AG04449 (cell line): ENCODE results near the gene GHITM.

Experiments
- CTCF ChIA-PET: fragments of 350-600 bp; formaldehyde crosslinking; extraction: SDS; loops from one replicate; lab custom pipeline; 2021; ENCODE audit warnings: antibody characterized with exemption; lab: Yijun Ruan, JAX
- POLR2A ChIA-PET: fragments of 400-600, 350-600 bp; formaldehyde crosslinking; extraction: SDS; loops from one replicate; lab custom pipeline; 2020; ENCODE audit warnings: antibody characterized with exemption, inconsistent platforms; lab: Yijun Ruan, JAX
- DNase-seq: peaks from one replicate; pipeline ENCODE4 v3.0.0-alpha.2; 2010; ENCODE audit warnings: low read depth, low spot score
- H3K4me3 ChIP-seq: 2 replicates; pipeline ENCODE4 v1.5.1; 2011; ENCODE audit warnings: low read depth, mild to moderate bottlenecking, control low read depth, low read length
- CTCF ChIP-seq: IDR thresholded peaks from one replicate; pipeline ENCODE4 v1.5.1; 2011; ENCODE audit warnings: mild to moderate bottlenecking, moderate library complexity, low read length, control low read depth, inconsistent platforms; ENCODE audit not compliant: insufficient read depth; ENCODE audit errors: missing control alignments

Gene GHITM

GRCh38 chr10:84190621-84191020, 51.3 kb downstream of the GHITM start:
- DNase-seq: no peak
- no peak overlapping the region for H3K4me3 ChIP-seq
- TF ChIP-seq CTCF: no peak
- CTCF ChIA-PET: no interaction called here
- POLR2A ChIA-PET: no interaction called here

- CTCF ChIA-PET: no interaction called here
- POLR2A ChIA-PET: no interaction called here
These were observed 51.8 kb downstream of the GHITM start for GRCh38 chr10:84191106-84191505.

GRCh38 chr10:84193327-84193726, 54.0 kb downstream of the GHITM start:
- ChIA-PET CTCF (no interaction called here), POLR2A (no interaction called here)
- TF ChIP-seq CTCF: no peak
- no peak overlapping the region for H3K4me3 ChIP-seq
- DNase-seq: no peak

More at GRCh38 chr10:84191106-84191505, 51.8 kb downstream of the GHITM start:
- TF ChIP-seq CTCF: no peak
- no peak overlapping the region for H3K4me3 ChIP-seq
- no peak for DNase-seq

- TF ChIP-seq CTCF: no peak
- DNase-seq: no peak
- H3K4me3 ChIP-seq: peak overlapping the region; percentile 9
- CTCF ChIA-PET: no interaction called here
- POLR2A ChIA-PET: no interaction called here
These were observed 54.6 kb downstream of the GHITM start for GRCh38 chr10:84193846-84194423.

- DNase-seq: no peak
- ChIA-PET POLR2A (no interaction called here), CTCF (interaction anchor here (1.0 kb wide), 1 partner anchor 70 kb away, joined by 3 read pairs; no protein-coding TSS in a partner anchor)
- TF ChIP-seq CTCF: no peak
- peak within 1 kb of the TSS; percentile 9 for H3K4me3 ChIP-seq
These were observed 55.2 kb downstream of the GHITM start, which contains the start of gene CDHR1 for GRCh38 chr10:84194424-84195043. Gene CDHR1 (plus strand): TSS chr10:84194537. CDS start chr10:84194761, 224 bp downstream.

- H3K4me3 ChIP-seq: no peak overlapping the region
- CTCF ChIA-PET: interaction anchor here (1.0 kb wide), 1 partner anchor 69 kb away, joined by 3 read pairs; no protein-coding TSS in a partner anchor
- TF ChIP-seq CTCF: no peak
- no peak for DNase-seq
- POLR2A ChIA-PET: no interaction called here
These were observed 55.9 kb downstream of the GHITM start for GRCh38 chr10:84195044-84195830.
